ENCODE measurements around the gene APBB1.

APBB1 gene

GRCh38 chr11:6455070-6455469, 36.2 kb upstream of the APBB1 start:
- DNase-seq = no peak
- Histone ChIP-seq H3K4me2 (ENCODE audit: low read length) (no peak overlapping the region), H3K79me2 (ENCODE audit: control insufficient read depth, insufficient read depth, low read length) (no peaks in the 10 kb centered on the region), H4K8ac (ENCODE audit: low read depth, low read length) (no peak overlapping the region), H3K36me3 (ENCODE audit: control insufficient read depth, insufficient read depth, low read length) (peaks cover 1% of the 10 kb centered on the region), H3K23ac (ENCODE audit: low read length) (no peak overlapping the region), H2BK120ac (ENCODE audit: low read depth, low read length) (no peak overlapping the region), H3K27me3 (ENCODE audit: insufficient read depth, low read length, poor library complexity) (no peaks in the 10 kb centered on the region), H2AK5ac (ENCODE audit: low read length) (no peak overlapping the region), H3K9ac (ENCODE audit: low read length) (no peak overlapping the region), H3K4me1 (ENCODE audit: control insufficient read depth, low read depth, low read length) (no peaks in the 10 kb centered on the region), H3K4me3 (ENCODE audit: low read length) (no peak overlapping the region), H4K5ac (ENCODE audit: low read length) (no peak overlapping the region), H3K27ac (ENCODE audit: low read depth, low read length) (no peak overlapping the region), H2BK5ac (ENCODE audit: low read length) (no peak overlapping the region), H3K56ac (ENCODE audit: low read length) (no peak overlapping the region), H2BK15ac (replicated peaks; ENCODE audit: low read depth) (no peak overlapping the region), H3K18ac (ENCODE audit: low read length) (no peak overlapping the region), H3K4ac (ENCODE audit: low read depth, low read length) (no peak overlapping the region), H3K79me1 (ENCODE audit: low read length) (no peaks in the 10 kb centered on the region)
- WGBS (ENCODE audit: extremely low coverage, insufficient coverage, low lambda C conversion rate) = no CpG with 5 or more reads among the region's 2 CpGs

DNA sequence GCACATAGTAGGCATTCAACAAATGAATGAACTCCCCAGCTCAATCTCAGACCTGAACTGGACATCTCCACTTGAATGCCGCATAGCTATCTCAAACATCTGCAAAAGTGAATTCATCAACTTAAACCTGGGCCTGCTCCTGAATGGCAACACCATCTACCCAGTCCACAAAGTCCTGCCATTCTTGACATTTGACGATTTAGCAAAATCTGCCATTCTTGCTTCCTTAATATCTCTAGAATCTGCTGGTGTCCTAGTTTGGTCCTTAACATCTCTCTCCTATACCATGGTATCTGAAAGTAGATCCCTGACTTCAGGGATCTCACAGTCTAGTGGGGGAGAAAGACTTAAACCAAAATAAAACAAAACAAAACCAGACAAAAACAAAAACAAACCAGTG, 34.3 kb upstream of the APBB1 start:
- H4K8ac ChIP-seq (ENCODE audit: low read depth, low read length) = no peak overlapping the region
- no peak overlapping the region for H2AK5ac ChIP-seq (ENCODE audit: low read length)
- no peak overlapping the region for H4K5ac ChIP-seq (ENCODE audit: low read length)
- H3K27me3 ChIP-seq (ENCODE audit: insufficient read depth, low read length, poor library complexity) = no peaks in the 10 kb centered on the region
- DNase-seq = no peak
- no peak overlapping the region for H2BK5ac ChIP-seq (ENCODE audit: low read length)
- H3K4me3 ChIP-seq (ENCODE audit: low read length) = no peak overlapping the region
- H3K4me1 ChIP-seq (ENCODE audit: control insufficient read depth, low read depth, low read length) = no peaks in the 10 kb centered on the region
- no peak overlapping the region for H3K27ac ChIP-seq (ENCODE audit: low read depth, low read length)
- H3K36me3 ChIP-seq (ENCODE audit: control insufficient read depth, insufficient read depth, low read length) = peaks cover 1% of the 10 kb centered on the region
- no peaks in the 10 kb centered on the region for H3K79me2 ChIP-seq (ENCODE audit: control insufficient read depth, insufficient read depth, low read length)
- no peak overlapping the region for H3K56ac ChIP-seq (ENCODE audit: low read length)
- no peak overlapping the region for H3K9ac ChIP-seq (ENCODE audit: low read length)
- no peak overlapping the region for H3K4me2 ChIP-seq (ENCODE audit: low read length)
- no CpG with 5 or more reads among the region's 2 CpGs for WGBS (ENCODE audit: extremely low coverage, insufficient coverage, low lambda C conversion rate)
- no peaks in the 10 kb centered on the region for H3K79me1 ChIP-seq (ENCODE audit: low read length)
- H2BK120ac ChIP-seq (ENCODE audit: low read depth, low read length) = no peak overlapping the region
- no peak overlapping the region for H3K18ac ChIP-seq (ENCODE audit: low read length)
- no peak overlapping the region for H3K4ac ChIP-seq (ENCODE audit: low read depth, low read length)
- no peak overlapping the region for H2BK15ac ChIP-seq (replicated peaks; ENCODE audit: low read depth)
- H3K23ac ChIP-seq (ENCODE audit: low read length) = no peak overlapping the region

- H2BK15ac ChIP-seq (replicated peaks; ENCODE audit: low read depth) = no peak overlapping the region
- H3K4ac ChIP-seq (ENCODE audit: low read depth, low read length) = no peak overlapping the region
- DNase-seq = no peak
- H3K79me1 ChIP-seq (ENCODE audit: low read length) = no peaks in the 10 kb centered on the region
- no CpG with 5 or more reads among the region's 3 CpGs for WGBS (ENCODE audit: extremely low coverage, insufficient coverage, low lambda C conversion rate)
- H2BK120ac ChIP-seq (ENCODE audit: low read depth, low read length) = no peak overlapping the region
- H2AK5ac ChIP-seq (ENCODE audit: low read length) = no peak overlapping the region
- H3K56ac ChIP-seq (ENCODE audit: low read length) = no peak overlapping the region
- H3K36me3 ChIP-seq (ENCODE audit: control insufficient read depth, insufficient read depth, low read length) = peaks cover 1% of the 10 kb centered on the region
- no peaks in the 10 kb centered on the region for H3K79me2 ChIP-seq (ENCODE audit: control insufficient read depth, insufficient read depth, low read length)
- H2BK5ac ChIP-seq (ENCODE audit: low read length) = no peak overlapping the region
- no peaks in the 10 kb centered on the region for H3K4me1 ChIP-seq (ENCODE audit: control insufficient read depth, low read depth, low read length)
- no peak overlapping the region for H3K4me2 ChIP-seq (ENCODE audit: low read length)
- no peaks in the 10 kb centered on the region for H3K27me3 ChIP-seq (ENCODE audit: insufficient read depth, low read length, poor library complexity)
- no peak overlapping the region for H4K5ac ChIP-seq (ENCODE audit: low read length)
- H3K18ac ChIP-seq (ENCODE audit: low read length) = no peak overlapping the region
- no peak overlapping the region for H3K9ac ChIP-seq (ENCODE audit: low read length)
- H3K27ac ChIP-seq (ENCODE audit: low read depth, low read length) = no peak overlapping the region
- H3K23ac ChIP-seq (ENCODE audit: low read length) = no peak overlapping the region
- H3K4me3 ChIP-seq (ENCODE audit: low read length) = no peak overlapping the region
- H4K8ac ChIP-seq (ENCODE audit: low read depth, low read length) = no peak overlapping the region
Observed at GRCh38 chr11:6452219-6452618, 33.3 kb upstream of the APBB1 start.

GRCh38 chr11:6448574-6448973, 29.7 kb upstream of the APBB1 start:
- Histone ChIP-seq H3K27me3 (ENCODE audit: insufficient read depth, low read length, poor library complexity) (no peaks in the 10 kb centered on the region), H4K5ac (ENCODE audit: low read length) (no peak overlapping the region), H2BK120ac (ENCODE audit: low read depth, low read length) (no peak overlapping the region), H2BK5ac (ENCODE audit: low read length) (no peak overlapping the region), H3K4me3 (ENCODE audit: low read length) (no peak overlapping the region), H3K79me1 (ENCODE audit: low read length) (no peaks in the 10 kb centered on the region), H3K79me2 (ENCODE audit: control insufficient read depth, insufficient read depth, low read length) (no peaks in the 10 kb centered on the region), H3K4ac (ENCODE audit: low read depth, low read length) (no peak overlapping the region), H4K8ac (ENCODE audit: low read depth, low read length) (no peak overlapping the region), H3K4me1 (ENCODE audit: control insufficient read depth, low read depth, low read length) (no peaks in the 10 kb centered on the region), H3K27ac (ENCODE audit: low read depth, low read length) (no peak overlapping the region), H2BK15ac (replicated peaks; ENCODE audit: low read depth) (no peak overlapping the region), H2AK5ac (ENCODE audit: low read length) (no peak overlapping the region), H3K18ac (ENCODE audit: low read length) (no peak overlapping the region), H3K9ac (ENCODE audit: low read length) (no peak overlapping the region), H3K56ac (ENCODE audit: low read length) (no peak overlapping the region), H3K23ac (ENCODE audit: low read length) (no peak overlapping the region), H3K36me3 (ENCODE audit: control insufficient read depth, insufficient read depth, low read length) (peaks cover 1% of the 10 kb centered on the region), H3K4me2 (ENCODE audit: low read length) (no peak overlapping the region)
- WGBS (ENCODE audit: extremely low coverage, insufficient coverage, low lambda C conversion rate) = no CpG with 5 or more reads among the region's 3 CpGs
- DNase-seq = no peak

GRCh38 chr11:6443269-6444003, 24.5 kb upstream of the APBB1 start:
- H3K27me3 ChIP-seq (ENCODE audit: insufficient read depth, low read length, poor library complexity) = no peaks in the 10 kb centered on the region

GRCh38 chr11:6442441-6442840, 23.5 kb upstream of the APBB1 start:
- no peak overlapping the region for H3K18ac ChIP-seq (ENCODE audit: low read length)
- H2BK5ac ChIP-seq (ENCODE audit: low read length) = no peak overlapping the region
- H3K79me1 ChIP-seq (ENCODE audit: low read length) = no peaks in the 10 kb centered on the region
- no CpG with 5 or more reads among the region's 4 CpGs for whole genome bisulfite sequencing (ENCODE audit: extremely low coverage, insufficient coverage, low lambda C conversion rate)
- no peak overlapping the region for H2BK15ac ChIP-seq (replicated peaks; ENCODE audit: low read depth)
- peaks cover 5% of the 10 kb centered on the region for H3K4me1 ChIP-seq (ENCODE audit: control insufficient read depth, low read depth, low read length)
- H3K4me2 ChIP-seq (ENCODE audit: low read length) = no peak overlapping the region
- H4K5ac ChIP-seq (ENCODE audit: low read length) = no peak overlapping the region
- no peak overlapping the region for H2AK5ac ChIP-seq (ENCODE audit: low read length)
- H3K4ac ChIP-seq (ENCODE audit: low read depth, low read length) = no peak overlapping the region
- no peaks in the 10 kb centered on the region for H3K27me3 ChIP-seq (ENCODE audit: insufficient read depth, low read length, poor library complexity)
- H3K56ac ChIP-seq (ENCODE audit: low read length) = no peak overlapping the region
- no peak overlapping the region for H3K9ac ChIP-seq (ENCODE audit: low read length)
- H2BK120ac ChIP-seq (ENCODE audit: low read depth, low read length) = no peak overlapping the region
- H3K36me3 ChIP-seq (ENCODE audit: control insufficient read depth, insufficient read depth, low read length) = no peaks in the 10 kb centered on the region
- H3K79me2 ChIP-seq (ENCODE audit: control insufficient read depth, insufficient read depth, low read length) = no peaks in the 10 kb centered on the region
- H3K27ac ChIP-seq (ENCODE audit: low read depth, low read length) = no peak overlapping the region
- no peak overlapping the region for H4K8ac ChIP-seq (ENCODE audit: low read depth, low read length)
- H3K4me3 ChIP-seq (ENCODE audit: low read length) = no peak overlapping the region
- no peak for DNase-seq
- no peak overlapping the region for H3K23ac ChIP-seq (ENCODE audit: low read length)

More at GRCh38 chr11:6443269-6444003, 24.5 kb upstream of the APBB1 start:
- no peak overlapping the region for H3K18ac ChIP-seq (ENCODE audit: low read length)
- no peak overlapping the region for H2BK15ac ChIP-seq (replicated peaks; ENCODE audit: low read depth)
- H3K56ac ChIP-seq (ENCODE audit: low read length) = no peak overlapping the region
- WGBS (ENCODE audit: extremely low coverage, insufficient coverage, low lambda C conversion rate) = no CpG with 5 or more reads among the region's 5 CpGs
- no peak overlapping the region for H2AK5ac ChIP-seq (ENCODE audit: low read length)
- H3K36me3 ChIP-seq (ENCODE audit: control insufficient read depth, insufficient read depth, low read length) = no peaks in the 10 kb centered on the region
- H3K79me2 ChIP-seq (ENCODE audit: control insufficient read depth, insufficient read depth, low read length) = no peaks in the 10 kb centered on the region
- no peak overlapping the region for H3K4me3 ChIP-seq (ENCODE audit: low read length)
- no peak overlapping the region for H3K9ac ChIP-seq (ENCODE audit: low read length)
- no peak overlapping the region for H3K27ac ChIP-seq (ENCODE audit: low read depth, low read length)
- no peak overlapping the region for H2BK120ac ChIP-seq (ENCODE audit: low read depth, low read length)
- H4K8ac ChIP-seq (ENCODE audit: low read depth, low read length) = no peak overlapping the region
- no peak overlapping the region for H4K5ac ChIP-seq (ENCODE audit: low read length)
- H3K4ac ChIP-seq (ENCODE audit: low read depth, low read length) = no peak overlapping the region
- H3K4me2 ChIP-seq (ENCODE audit: low read length) = no peak overlapping the region
- peaks cover 5% of the 10 kb centered on the region for H3K4me1 ChIP-seq (ENCODE audit: control insufficient read depth, low read depth, low read length)
- H3K23ac ChIP-seq (ENCODE audit: low read length) = no peak overlapping the region
- DNase-seq = peak; percentile 69
- H3K79me1 ChIP-seq (ENCODE audit: low read length) = no peaks in the 10 kb centered on the region
- no peak overlapping the region for H2BK5ac ChIP-seq (ENCODE audit: low read length)

Measured in mesendoderm (in vitro differentiated cells).